Neural crest cell (in vitro differentiated cells): Measurements from ENCODE around the gene EPHA4. TPM values are rescaled to one million over a fixed set of nuclear protein-coding genes. Genes with fewer than 3 reads are reported as not detected.

Source experiments
- DNase-seq: peaks from one replicate; pipeline ENCODE4 v3.0.0; 2021; ENCODE audit warnings: low read depth, mixed read lengths, low spot score
- H3K27ac Mint-ChIP-seq: one replicate; pipeline ENCODE4 v1.8.0; 2021; ENCODE audit warnings: mild to moderate bottlenecking, mixed read lengths; ENCODE audit not compliant: unreplicated experiment
- H3K27me3 Mint-ChIP-seq: 2 replicates; pipeline ENCODE4 v1.8.0; 2021; ENCODE audit warnings: low read depth, mild to moderate bottlenecking, mixed read lengths
- H3K36me3 Mint-ChIP-seq: 2 replicates; pipeline ENCODE4 v1.8.0; 2021; ENCODE audit warnings: low read depth, mild to moderate bottlenecking, mixed read lengths
- H3K4me1 Mint-ChIP-seq: 2 replicates; pipeline ENCODE4 v1.8.0; 2021; ENCODE audit warnings: mixed read lengths
- H3K4me3 Mint-ChIP-seq: one replicate; pipeline ENCODE4 v1.8.0; 2021; ENCODE audit warnings: mild to moderate bottlenecking, mixed read lengths
- H3K9me3 Mint-ChIP-seq: 2 replicates; pipeline ENCODE4 v1.8.0; 2021; ENCODE audit warnings: mixed read lengths
- total RNA-seq: library from RNA; stranded (reverse); gene quantifications from 2 replicates; pipeline ENCODE4 v1.2.1, GENCODE V29; 2021
- TF ChIP-seq, protein P1 (sequence below): fragments of 200-600 bp; sonication (generic); conservative IDR thresholded peaks from 2 replicates; pipeline ENCODE4 v1.5.0; 2021; ENCODE audit warnings: antibody characterized with exemption, mild to moderate bottlenecking

The EPHA4 gene
- total RNA-seq, 1 donor from 2014 or later: 108 TPM

DNA sequence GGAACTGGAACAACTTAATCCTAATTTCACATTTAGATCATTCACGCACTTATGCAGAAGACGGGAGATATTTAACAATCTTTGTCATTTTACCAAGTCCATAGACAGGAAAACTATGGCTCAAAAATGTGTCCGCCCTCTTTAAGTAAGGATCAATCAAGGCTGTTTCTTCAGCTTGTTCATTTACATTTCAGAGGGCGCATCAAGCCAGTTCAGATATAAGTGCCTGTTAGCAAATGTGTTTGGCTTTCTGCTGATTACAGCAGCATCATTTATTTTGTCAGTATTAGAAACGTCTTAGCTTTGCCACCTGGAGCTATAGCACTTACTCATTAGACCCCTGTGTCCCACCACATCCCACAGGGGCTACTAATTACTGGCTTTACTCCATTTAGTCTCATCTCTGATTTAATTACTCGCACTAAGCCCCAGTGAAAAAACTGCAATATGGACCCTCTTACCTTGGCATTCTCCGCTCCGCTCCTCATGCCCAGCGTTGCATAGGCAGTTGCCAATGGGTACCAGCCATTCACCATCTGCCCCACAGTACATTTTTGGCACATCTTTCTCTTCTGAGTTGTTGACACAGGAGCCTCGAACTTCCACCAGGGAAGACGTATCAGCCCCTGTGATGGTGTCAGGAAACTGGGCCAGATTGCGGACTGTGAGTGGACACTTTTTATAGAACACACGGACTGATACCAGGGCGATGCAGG, 8.7 kb downstream of the EPHA4 start:
- TF ChIP-seq, protein P1, sequence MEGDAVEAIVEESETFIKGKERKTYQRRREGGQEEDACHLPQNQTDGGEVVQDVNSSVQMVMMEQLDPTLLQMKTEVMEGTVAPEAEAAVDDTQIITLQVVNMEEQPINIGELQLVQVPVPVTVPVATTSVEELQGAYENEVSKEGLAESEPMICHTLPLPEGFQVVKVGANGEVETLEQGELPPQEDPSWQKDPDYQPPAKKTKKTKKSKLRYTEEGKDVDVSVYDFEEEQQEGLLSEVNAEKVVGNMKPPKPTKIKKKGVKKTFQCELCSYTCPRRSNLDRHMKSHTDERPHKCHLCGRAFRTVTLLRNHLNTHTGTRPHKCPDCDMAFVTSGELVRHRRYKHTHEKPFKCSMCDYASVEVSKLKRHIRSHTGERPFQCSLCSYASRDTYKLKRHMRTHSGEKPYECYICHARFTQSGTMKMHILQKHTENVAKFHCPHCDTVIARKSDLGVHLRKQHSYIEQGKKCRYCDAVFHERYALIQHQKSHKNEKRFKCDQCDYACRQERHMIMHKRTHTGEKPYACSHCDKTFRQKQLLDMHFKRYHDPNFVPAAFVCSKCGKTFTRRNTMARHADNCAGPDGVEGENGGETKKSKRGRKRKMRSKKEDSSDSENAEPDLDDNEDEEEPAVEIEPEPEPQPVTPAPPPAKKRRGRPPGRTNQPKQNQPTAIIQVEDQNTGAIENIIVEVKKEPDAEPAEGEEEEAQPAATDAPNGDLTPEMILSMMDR: no peak
- Mint-ChIP-seq H3K36me3 (peaks cover 12% of the 10 kb centered on the region), H3K9me3 (no peaks in the 10 kb centered on the region), H3K4me3 (peak overlapping the region; percentile 68), H3K4me1 (peaks cover 86% of the 10 kb centered on the region), H3K27ac (no peak overlapping the region), H3K27me3 (peaks cover 29% of the 10 kb centered on the region)
- no peak for DNase-seq

DNA sequence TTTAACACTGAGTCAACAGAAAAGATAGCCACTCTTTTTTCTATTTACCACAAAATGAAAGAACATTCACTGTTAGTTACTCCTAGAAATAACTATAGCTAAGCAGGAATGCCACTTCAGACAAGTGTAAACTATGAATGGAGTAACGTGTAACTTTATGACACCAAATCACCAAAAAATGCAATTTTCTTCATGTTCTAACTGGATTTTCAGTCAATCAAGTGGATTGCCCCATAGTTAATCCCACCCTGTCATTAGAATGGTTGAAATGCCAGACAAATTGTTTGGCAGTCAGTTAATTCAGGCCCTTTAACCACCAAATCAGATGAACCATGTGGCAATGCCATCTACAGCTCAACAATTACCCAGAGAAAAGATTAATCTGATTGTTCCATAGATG, 9.9 kb downstream of the EPHA4 start:
- Mint-ChIP-seq H3K27me3 (peaks cover 17% of the 10 kb centered on the region), H3K4me3 (no peak overlapping the region), H3K9me3 (no peaks in the 10 kb centered on the region), H3K27ac (no peak overlapping the region), H3K36me3 (peaks cover 12% of the 10 kb centered on the region), H3K4me1 (peaks cover 86% of the 10 kb centered on the region)
- TF ChIP-seq, protein P1: no peak
- no peak for DNase-seq

DNA sequence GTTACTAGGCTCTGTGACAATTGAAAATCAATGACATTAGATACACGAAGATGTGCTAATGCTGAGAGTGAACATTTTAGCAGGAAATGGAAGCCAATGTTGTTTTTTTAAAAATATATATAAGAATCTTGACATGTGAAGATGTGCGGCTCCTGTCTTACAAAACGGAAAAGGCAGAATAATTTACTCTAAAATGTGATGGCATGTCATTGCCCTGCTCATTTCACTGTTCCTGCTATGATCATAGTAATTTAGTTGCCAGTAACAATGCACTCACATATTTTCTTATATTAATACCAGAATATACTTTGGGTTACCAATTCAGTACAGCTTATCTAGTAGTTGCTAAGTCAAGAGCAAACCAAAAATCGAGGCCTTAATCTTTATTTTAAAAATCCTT, 10.3 kb downstream of the EPHA4 start:
- Mint-ChIP-seq H3K36me3 (peaks cover 10% of the 10 kb centered on the region), H3K27me3 (peaks cover 13% of the 10 kb centered on the region), H3K27ac (no peak overlapping the region), H3K4me3 (peak overlapping the region; percentile 5), H3K4me1 (peaks cover 86% of the 10 kb centered on the region), H3K9me3 (no peaks in the 10 kb centered on the region)
- TF ChIP-seq, protein P1: no peak
- no peak for DNase-seq

DNA sequence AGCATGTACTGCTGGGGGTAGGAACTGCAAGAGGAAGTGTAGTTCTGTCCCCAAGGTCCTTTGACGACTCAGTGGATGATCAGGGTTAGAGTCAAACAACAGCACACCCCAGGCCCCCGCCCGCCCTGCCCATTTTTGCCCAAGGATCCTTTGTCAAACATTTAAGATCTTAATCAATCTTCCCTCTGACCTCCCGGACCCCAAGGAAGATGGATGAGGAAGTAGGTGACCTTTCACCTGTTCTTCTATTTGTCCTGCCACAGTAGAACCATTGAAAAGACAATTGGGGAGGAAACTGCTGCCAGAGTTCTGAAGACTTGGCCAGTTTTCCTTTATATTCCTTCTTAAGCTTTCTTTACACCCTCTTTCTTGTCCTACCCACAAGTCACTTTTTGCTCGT, 12.1 kb downstream of the EPHA4 start:
- peaks cover 82% of the 10 kb centered on the region for H3K4me1 Mint-ChIP-seq
- TF ChIP-seq, protein P1: no peak
- no peak for DNase-seq
- H3K27me3 Mint-ChIP-seq: peaks cover 6% of the 10 kb centered on the region
- peak overlapping the region; percentile 62 for H3K4me3 Mint-ChIP-seq
- peaks cover 10% of the 10 kb centered on the region for H3K36me3 Mint-ChIP-seq
- no peaks in the 10 kb centered on the region for H3K9me3 Mint-ChIP-seq
- H3K27ac Mint-ChIP-seq: no peak overlapping the region

GRCh38 chr2:221558107-221558506, 14.0 kb downstream of the EPHA4 start:
- H3K27me3 Mint-ChIP-seq: peaks cover 2% of the 10 kb centered on the region
- no peak overlapping the region for H3K27ac Mint-ChIP-seq
- H3K4me3 Mint-ChIP-seq: peak overlapping the region; percentile 61
- peaks cover 7% of the 10 kb centered on the region for H3K36me3 Mint-ChIP-seq
- H3K9me3 Mint-ChIP-seq: no peaks in the 10 kb centered on the region
- H3K4me1 Mint-ChIP-seq: peaks cover 83% of the 10 kb centered on the region
- no peak for DNase-seq
- TF ChIP-seq, protein P1: no peak
